GM19452 (cell line): ENCODE measurements around the gene CHRNA5.

Experiments used
- ATAC-seq: cut with Tn5 transposase; IDR thresholded peaks from one replicate; pipeline ENCODE4 v1.9.1; 2021; ENCODE audit not compliant: unreplicated experiment

Gene CHRNA5

DNA sequence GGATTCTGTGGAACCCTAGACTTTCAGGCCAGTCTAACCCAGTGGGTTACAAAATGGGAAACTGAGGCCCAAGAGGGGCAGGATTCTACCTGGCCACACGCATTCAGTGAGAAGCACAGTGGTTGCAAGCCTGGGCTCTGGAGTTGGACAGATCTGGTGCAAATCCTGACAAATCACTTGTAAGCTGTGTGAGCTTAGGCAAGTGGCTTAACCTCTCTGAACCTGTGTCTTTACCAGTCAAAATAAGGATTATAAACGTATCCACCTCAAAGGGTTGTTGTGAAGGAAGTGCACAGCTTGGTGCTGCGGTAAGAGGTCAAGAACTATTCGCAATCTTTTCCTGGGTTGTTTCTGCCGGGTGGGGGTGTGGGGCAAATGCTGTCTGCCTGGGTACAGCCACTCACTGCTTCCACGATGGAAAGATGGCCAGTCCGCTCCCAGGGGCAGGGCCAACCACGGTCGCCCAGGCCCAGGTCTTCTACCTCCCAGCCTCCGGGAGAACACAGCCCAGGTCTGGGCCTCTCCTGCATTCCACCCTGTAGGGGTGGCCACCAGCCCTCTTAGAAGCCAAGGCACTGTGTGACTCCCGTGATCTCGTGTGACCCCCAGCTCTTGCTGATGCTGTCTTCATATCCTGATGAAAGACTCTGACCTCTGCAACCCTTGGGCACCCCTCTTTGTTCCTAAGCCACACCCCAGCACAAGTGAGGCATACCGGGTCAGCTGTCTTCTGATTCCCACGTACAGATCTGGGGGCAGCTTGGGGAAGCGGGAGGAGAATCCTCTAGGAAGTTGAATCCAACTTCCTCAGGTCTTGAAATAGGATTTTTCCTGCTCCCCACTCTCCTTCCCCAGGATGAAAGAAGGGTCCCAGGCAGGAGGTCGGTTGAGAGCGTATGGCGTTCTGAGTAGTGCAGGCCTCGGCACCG, 54.0 kb downstream of the CHRNA5 start:
- ATAC-seq = no peak

- ATAC-seq = no peak
Observed at GRCh38 chr15:78620021-78620526, 54.8 kb downstream of the CHRNA5 start.

DNA sequence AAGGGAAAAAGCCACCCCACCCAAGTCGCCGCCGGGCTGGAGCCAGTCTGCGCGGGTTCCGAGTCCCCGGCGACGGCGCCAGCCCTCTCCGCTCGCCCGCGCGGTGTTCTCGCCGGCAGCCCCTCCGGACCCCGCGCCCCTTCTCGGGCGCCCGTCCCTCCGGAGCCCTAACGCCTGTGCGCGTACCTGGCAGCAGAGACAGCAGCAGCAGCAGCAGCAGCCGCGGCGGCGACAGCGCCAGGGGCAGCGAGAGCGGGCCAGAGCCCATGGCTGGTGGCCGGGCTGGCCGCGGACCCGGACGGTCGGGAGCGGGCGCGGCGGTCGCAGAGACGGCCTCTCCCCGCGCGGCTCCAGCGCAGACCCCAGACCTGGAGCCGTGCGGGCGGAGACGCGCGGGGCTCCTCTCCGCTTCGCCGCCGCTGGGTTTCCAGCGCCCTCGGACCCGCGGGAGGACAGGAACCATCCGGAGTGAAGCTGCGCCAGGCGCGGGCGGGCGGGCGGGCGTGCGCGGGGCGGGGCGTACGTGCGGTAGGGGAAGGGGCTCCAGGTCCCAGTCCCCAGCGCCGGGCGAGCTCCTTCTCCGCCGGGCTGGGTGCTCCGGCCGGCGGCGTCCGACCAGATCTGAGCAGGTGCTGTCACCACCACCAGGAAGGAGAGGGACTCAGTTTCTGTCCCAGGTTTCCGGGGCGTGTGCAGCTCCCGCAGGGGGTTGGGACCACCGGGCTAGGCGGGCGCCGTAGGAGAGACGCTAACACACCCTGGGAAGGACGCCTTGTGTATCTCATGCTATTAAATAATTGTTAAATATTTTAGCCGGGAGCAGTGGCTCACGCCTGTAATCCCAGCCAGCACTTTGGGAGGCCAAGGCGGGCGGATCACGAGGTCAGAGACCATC, 55.5 kb downstream of the CHRNA5 start, which contains the start of gene CHRNA3:
Gene CHRNA3 (minus strand): TSS at position 470 of the 895 bp plus-strand sequence. CDS start 202 bp downstream, at position 268.
- no peak for ATAC-seq

DNA sequence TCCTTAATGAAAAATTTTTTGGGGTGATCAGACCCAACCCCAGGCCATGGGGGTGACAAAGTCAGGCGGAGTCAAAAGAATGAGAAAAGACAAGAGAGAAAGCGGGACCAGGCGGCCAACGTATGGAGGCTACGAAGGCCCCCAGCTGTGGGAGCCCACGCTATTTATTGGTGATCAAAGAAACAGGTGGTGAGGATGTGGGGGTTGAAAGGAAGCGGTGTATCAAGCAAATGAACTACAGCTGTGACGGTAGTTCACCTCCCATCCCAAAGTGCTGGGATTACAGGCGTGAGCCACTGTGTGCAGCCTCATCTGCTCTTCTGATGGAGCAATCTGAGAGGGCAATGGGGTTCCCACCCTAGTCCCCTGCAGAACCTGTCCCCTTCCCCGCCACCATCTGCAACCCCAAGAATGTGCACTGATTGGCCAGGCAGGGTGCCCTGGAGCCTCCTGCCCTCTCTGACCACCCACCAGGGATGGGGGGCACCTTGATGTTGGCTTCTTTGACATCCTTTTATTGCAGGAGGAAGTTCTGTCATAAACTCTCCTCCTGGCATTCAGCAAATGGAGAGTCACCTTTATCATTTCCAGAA, 56.6 kb downstream of the CHRNA5 start:
- no peak for ATAC-seq

DNA sequence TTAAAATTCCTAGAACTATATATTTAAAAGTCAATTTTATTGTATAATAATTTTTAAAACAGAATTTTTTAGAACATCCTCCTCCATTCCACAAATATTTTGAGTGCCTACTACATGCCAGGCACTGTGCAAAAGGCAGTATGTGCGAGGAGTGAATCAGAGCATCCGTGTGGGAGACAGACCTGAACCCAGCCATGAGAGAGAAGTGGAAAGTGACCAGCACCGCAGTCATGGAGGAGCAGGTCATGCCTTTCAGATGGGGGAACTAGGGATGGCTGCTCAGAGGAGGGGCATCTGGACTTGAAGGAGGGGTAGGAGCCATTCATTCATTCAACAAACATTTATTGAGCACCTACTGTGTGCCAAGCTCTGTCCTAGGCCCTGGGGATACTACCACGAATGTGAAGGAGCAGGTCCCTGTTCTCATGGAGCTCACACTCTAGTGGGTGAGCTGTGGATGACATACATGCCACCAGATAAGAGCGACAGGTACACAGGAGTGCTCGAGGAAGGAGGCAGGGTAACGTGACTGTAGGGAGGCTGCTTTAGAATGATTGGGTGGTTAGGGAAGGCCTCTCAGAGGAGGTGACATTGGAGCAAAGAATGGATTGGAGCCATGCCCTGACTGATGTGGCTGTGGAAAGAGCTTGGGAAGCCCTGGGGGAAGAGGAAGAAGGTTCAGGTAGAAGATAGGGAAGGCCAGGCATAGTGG, 58.6 kb downstream of the CHRNA5 start:
- ATAC-seq = no peak

DNA sequence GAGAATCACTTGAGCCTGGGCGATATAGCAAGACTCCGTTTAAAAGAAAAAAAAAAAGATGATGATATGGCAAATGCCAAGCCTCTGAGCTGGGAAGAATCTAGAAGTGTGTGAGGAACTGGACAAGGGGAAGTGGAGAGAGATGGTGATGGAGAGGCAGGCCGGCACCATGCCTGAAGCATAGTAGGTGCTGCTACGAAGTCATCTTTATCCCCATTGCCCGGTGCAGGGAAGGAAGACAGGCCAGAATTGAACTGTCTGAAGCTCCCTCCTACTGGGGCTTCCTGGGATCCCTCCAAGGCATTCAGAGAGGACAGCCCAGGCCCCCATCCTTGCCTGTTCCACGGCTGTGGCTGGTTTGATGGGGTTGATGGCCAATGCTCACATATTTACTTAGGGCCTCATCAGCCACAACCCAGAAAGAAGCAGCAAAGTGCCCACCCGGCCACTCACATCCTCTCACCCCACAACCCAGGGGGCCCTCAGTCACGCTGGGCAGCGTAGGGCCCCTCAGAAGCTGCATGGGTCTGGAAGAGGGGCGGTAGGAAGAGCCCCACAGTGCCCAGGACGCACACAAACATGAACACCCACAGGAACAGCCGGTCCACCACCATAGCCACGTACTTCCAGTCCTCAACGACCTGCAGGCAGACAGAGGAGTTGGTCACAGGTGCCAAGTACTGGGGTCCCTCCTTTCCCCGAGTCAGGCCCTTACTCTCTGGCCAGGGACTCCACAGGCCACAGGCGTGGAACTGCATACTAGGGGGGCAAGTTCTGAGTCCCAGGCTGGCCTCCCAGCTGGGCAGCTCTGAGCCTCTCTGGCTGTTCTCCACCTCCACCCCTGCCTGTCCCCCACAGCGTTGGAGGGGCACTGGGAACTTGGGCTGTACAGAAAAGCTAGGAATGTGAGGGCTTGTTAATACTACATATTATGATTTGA, 59.6 kb downstream of the CHRNA5 start:
- ATAC-seq = no peak

GRCh38 chr15:78625606-78626280, 60.4 kb downstream of the CHRNA5 start:
- no peak for ATAC-seq

DNA sequence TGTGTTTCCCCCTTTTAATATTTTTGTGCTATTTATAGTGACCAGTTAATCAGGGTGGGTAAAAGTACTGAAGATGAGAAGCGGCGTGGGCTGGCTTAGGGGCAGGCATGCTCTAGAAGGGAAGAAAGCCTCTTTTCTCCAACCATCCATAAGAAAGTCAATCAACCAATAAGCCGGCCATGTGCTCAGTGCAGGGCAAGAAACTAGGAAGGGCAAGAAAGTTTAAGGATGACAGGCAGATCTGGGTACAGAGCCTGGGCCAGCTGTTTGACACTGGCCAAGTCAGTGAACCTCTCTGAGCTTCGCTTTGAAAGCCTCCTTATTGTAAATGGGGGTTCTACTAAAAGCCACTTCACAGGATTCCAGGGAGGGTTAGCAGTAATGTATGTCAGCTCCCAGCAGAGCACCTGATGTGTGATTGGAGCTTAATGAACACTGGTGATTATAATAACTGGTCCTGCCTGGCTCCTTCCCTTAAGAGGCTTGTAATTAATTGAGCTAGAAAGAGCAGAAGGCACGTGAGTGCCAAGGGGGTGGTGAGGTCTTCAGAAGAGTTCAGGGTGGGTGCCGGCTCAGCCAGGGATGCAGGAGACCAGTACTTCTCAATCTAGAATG, 61.2 kb downstream of the CHRNA5 start:
- no peak for ATAC-seq

GRCh38 chr15:78627348-78627747, 62.0 kb downstream of the CHRNA5 start:
- no peak for ATAC-seq

- ATAC-seq = no peak
Observed at GRCh38 chr15:78628227-78628626, 62.9 kb downstream of the CHRNA5 start.

DNA sequence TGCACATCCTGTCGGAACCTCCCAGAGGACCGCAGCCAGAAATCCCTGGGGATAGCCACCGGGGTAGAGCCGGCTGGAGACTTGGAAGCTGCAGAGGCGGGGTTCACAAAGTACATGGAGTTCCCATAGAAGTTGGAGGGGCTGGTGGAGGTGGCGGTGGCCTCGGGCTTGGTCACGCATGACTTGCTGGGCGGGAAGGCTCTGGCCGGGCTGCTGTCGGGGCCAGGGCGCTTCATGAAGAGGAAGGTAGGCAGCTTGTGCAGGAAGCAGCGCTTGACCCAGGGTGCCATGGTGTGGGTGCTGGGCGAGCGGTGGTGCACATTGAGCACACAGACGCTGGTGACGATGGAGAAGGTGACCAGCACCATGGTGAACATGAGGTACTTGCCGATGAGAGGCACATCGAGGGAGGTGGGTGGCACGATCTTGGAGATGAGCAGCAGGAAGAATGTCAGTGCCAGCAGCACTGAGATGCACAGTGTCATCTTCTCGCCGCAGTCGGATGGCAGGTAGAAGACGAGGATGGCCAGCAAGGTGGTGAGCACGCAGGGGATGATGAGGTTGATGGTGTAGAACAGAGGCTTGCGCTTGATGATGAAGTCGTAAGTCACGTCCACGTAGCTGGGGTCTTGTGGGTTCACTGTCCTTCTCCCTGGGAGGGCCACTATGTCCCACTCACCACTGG, 63.9 kb downstream of the CHRNA5 start:
- no peak for ATAC-seq

DNA sequence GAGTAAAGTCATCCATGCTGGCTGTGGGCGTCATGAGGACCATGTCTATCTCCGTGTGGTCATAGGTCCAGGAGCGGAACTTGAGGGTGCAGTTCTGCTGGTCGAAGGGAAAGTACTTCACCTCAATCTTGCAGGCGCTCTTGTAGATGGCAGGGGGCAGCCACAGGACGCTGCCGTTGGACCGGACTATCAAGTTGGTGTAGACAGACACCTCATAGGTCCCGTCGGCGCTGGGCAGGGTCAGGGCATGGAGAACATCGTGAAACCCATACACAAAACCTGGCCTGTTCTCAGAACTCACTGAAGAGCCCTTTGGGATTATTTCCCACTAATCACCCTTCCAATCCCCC, 64.4 kb downstream of the CHRNA5 start:
- ATAC-seq = no peak

DNA sequence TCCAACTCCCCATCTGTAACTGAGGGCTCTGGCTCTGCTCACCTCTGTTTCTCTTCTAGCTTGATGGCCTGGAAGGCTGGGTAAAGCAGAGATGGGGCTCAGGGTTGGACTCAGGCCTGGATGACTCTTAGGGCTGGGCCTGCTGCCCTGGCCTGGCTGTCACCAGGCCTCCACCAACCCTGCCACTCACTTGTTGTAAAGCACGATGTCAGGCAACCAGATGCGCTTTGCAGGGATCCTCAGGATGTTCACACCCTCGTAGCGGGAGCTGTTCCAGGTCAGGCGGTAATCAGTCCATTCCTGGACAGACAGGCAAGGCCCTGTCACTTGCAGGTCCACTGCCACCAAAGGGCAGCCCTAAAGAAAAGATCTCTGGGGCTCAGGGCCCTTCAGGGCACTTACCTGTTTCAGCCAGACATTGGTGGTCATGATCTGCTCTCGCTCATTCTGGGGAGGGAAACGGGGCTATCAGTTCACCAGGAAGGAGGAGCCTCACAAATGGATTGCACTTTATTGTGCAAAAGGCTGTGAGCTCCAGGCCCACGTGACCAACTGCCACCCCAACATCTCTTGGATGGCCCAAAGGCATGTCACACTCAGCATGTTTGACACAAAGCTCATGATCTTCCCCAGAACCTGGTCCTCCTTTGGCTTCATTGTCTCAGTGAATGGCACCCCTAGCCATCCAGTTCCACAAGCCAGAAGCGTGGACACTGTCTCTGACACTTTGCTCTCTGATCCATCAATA, 65.7 kb downstream of the CHRNA5 start:
- ATAC-seq = no peak

DNA sequence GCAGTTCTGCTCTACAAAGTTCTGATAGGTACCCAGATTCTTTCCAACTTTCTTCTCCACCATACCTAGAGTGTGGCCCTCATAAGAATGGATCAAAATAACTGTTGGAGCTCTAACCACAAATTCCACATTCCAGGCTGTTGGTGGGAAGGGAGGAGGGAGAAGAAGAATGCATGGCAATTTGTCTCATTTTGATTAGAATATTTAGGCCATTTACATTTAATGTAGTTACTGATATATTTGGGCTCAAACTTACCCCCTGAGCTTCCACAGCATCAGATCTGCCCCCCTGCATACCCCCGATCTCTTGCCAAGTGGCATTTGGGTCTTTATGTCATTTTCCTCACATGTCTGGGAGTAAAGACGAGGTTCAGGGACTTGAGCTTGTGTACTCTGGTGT, 68.0 kb downstream of the CHRNA5 start:
- no peak for ATAC-seq

DNA sequence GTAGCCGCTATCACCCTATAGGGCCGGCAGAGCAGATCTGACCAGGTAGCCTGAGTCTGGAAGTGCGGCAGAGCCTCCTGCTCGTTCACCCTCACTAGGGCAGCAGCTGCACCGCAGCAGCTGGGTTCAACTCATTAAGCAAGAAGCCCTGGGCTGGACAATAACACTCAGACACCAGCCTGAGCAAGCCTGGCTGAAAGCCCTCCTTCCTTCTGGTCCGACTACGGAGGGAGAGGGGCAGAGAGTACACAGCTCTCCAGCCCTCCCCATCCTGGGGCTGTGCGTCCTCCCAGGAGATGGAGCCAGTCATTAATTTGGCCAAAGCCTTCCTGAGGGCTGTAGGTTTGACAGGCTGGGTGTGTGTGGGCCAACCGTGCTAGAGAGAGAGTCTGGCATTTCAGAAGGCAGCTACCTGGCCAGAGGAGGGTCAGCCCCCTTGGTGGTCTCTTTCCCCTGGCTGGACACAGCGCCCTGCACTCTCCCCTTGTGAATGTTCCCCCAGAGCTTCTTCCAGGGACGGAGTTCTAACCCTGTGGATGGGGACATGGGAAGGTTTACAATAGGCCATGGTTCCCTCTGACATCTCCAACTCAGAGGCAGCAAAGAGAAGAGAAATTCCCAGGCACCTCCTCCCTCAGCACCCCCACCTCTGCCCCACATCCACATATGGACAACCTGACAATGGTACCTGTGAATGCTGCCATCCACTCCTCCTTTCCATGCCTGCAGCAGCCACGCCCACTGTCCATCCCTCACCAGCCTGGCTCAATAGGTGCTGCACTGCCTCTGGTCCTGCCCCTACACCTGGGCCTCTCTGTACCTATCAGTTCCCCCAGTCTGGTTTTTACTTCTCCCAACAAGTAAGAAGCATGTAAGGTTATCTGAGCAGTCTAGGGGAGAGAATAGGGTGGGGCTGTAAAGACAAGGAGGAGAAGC, 69.2 kb downstream of the CHRNA5 start:
- no peak for ATAC-seq

GRCh38 chr15:78635346-78635745, 70.0 kb downstream of the CHRNA5 start:
- no peak for ATAC-seq
